Loucy (cell line): ENCODE data around the gene CYFIP2.

Experiments
- EZH2phosphoT487 ChIP-seq: fragments of 200-600 bp; IDR thresholded peaks from 2 replicates; pipeline ENCODE4 v1.6.1; 2018; ENCODE audit warnings: antibody characterized with exemption, mild to moderate bottlenecking, moderate library complexity, borderline replicate concordance
- TF ChIP-seq, protein P1 (sequence below): fragments of 200-600 bp; sonication (generic); conservative IDR thresholded peaks from 2 replicates; pipeline ENCODE4 v1.5.1; 2014; ENCODE audit warnings: mild to moderate bottlenecking, antibody characterized with exemption, low read length

DNA sequence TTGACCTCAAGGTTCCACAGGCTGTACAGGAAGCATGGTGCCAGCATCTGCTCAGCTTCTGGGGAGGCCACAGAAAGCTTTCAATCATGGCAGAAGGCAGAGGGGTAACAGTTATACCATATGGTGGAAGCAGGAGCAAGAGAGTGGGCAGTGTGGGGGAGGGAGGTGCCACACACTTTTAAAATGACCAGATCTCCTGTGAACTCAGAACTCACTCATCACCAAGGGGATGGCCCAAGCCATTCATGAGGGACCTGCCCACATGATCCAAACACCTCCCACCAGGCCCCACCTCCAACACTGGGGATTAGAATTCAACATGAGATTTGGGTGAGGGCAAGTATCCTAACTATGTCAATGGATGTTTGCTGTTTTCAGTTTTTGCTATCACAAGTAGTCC lies 16.2 kb downstream of the CYFIP2 start:
- TF ChIP-seq, protein P1, sequence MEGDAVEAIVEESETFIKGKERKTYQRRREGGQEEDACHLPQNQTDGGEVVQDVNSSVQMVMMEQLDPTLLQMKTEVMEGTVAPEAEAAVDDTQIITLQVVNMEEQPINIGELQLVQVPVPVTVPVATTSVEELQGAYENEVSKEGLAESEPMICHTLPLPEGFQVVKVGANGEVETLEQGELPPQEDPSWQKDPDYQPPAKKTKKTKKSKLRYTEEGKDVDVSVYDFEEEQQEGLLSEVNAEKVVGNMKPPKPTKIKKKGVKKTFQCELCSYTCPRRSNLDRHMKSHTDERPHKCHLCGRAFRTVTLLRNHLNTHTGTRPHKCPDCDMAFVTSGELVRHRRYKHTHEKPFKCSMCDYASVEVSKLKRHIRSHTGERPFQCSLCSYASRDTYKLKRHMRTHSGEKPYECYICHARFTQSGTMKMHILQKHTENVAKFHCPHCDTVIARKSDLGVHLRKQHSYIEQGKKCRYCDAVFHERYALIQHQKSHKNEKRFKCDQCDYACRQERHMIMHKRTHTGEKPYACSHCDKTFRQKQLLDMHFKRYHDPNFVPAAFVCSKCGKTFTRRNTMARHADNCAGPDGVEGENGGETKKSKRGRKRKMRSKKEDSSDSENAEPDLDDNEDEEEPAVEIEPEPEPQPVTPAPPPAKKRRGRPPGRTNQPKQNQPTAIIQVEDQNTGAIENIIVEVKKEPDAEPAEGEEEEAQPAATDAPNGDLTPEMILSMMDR: no peak
- TF ChIP-seq EZH2phosphoT487: no peak
